Loucy (cell line): ENCODE data around the gene RGS2.

Experiments
- H2AFZ ChIP-seq: fragments of 200-600 bp; sonication (generic); 2 replicates; pipeline ENCODE4 v1.6.0; 2016; ENCODE audit warnings: antibody characterized with exemption, mild to moderate bottlenecking, low read length, moderate library complexity
- H3F3A ChIP-seq: fragments of 200-600 bp; 2 replicates; pipeline ENCODE4 v1.6.0; 2016; ENCODE audit warnings: antibody characterized with exemption, low read depth, mild to moderate bottlenecking
- H3K27me3 ChIP-seq: fragments of 200-600 bp; sonication (generic); 2 replicates; pipeline ENCODE4 v1.6.1; 2014; ENCODE audit warnings: low read length, mild to moderate bottlenecking; ENCODE audit not compliant: insufficient read depth, poor library complexity, severe bottlenecking
- H3K36me3 ChIP-seq: fragments of 200-600 bp; sonication (generic); 2 replicates; pipeline ENCODE4 v1.6.1; 2016; ENCODE audit warnings: low read length; ENCODE audit not compliant: insufficient read depth
- H3K4me1 ChIP-seq: fragments of 200-600 bp; sonication (generic); 2 replicates; pipeline ENCODE4 v1.5.1; 2014; ENCODE audit warnings: low read length, mild to moderate bottlenecking; ENCODE audit not compliant: insufficient read depth, poor library complexity, severe bottlenecking
- H3K4me2 ChIP-seq: fragments of 200-600 bp; sonication (generic); 2 replicates; pipeline ENCODE4 v1.6.0; 2014; ENCODE audit warnings: antibody characterized with exemption, low read length, low read depth, mild to moderate bottlenecking; ENCODE audit not compliant: poor library complexity, severe bottlenecking
- H3K4me3 ChIP-seq: fragments of 200-600 bp; sonication (generic); 2 replicates; pipeline ENCODE4 v1.5.1; 2014; ENCODE audit warnings: low read length, mild to moderate bottlenecking, mixed read lengths; ENCODE audit not compliant: poor library complexity, severe bottlenecking
- H3K79me2 ChIP-seq: fragments of 200-600 bp; sonication (generic); 2 replicates; pipeline ENCODE4 v1.6.1; 2014; ENCODE audit warnings: low read length; ENCODE audit not compliant: insufficient read depth
- H3K9ac ChIP-seq: fragments of 200-600 bp; sonication (generic); 2 replicates; pipeline ENCODE4 v1.6.0; 2014; ENCODE audit warnings: mild to moderate bottlenecking, low read depth, low read length, moderate library complexity; ENCODE audit not compliant: poor library complexity, severe bottlenecking
- H3K9me2 ChIP-seq: fragments of 200-600 bp; sonication (generic); replicated peaks from 2 replicates; pipeline ENCODE4 v1.6.1; 2016; ENCODE audit warnings: low read depth, low read length, mixed read lengths
- H3K9me3 ChIP-seq: fragments of 200-600 bp; sonication (generic); 2 replicates; pipeline ENCODE4 v1.6.1; 2014; ENCODE audit warnings: mild to moderate bottlenecking, antibody characterized with exemption, low read length, low read depth; ENCODE audit not compliant: insufficient read depth
- H4K20me1 ChIP-seq: fragments of 200-600 bp; sonication (generic); 2 replicates; pipeline ENCODE4 v1.6.0; 2014; ENCODE audit warnings: antibody characterized with exemption, low read length, mild to moderate bottlenecking; ENCODE audit not compliant: insufficient read depth, poor library complexity, severe bottlenecking
- CTCF ChIP-seq: fragments of 200-600 bp; sonication (generic); conservative IDR thresholded peaks from 2 replicates; pipeline ENCODE4 v1.5.1; 2014; ENCODE audit warnings: mild to moderate bottlenecking, antibody characterized with exemption, low read length
- EZH2phosphoT487 ChIP-seq: fragments of 200-600 bp; IDR thresholded peaks from 2 replicates; pipeline ENCODE4 v1.6.1; 2018; ENCODE audit warnings: antibody characterized with exemption, mild to moderate bottlenecking, moderate library complexity, borderline replicate concordance

RGS2 gene

DNA sequence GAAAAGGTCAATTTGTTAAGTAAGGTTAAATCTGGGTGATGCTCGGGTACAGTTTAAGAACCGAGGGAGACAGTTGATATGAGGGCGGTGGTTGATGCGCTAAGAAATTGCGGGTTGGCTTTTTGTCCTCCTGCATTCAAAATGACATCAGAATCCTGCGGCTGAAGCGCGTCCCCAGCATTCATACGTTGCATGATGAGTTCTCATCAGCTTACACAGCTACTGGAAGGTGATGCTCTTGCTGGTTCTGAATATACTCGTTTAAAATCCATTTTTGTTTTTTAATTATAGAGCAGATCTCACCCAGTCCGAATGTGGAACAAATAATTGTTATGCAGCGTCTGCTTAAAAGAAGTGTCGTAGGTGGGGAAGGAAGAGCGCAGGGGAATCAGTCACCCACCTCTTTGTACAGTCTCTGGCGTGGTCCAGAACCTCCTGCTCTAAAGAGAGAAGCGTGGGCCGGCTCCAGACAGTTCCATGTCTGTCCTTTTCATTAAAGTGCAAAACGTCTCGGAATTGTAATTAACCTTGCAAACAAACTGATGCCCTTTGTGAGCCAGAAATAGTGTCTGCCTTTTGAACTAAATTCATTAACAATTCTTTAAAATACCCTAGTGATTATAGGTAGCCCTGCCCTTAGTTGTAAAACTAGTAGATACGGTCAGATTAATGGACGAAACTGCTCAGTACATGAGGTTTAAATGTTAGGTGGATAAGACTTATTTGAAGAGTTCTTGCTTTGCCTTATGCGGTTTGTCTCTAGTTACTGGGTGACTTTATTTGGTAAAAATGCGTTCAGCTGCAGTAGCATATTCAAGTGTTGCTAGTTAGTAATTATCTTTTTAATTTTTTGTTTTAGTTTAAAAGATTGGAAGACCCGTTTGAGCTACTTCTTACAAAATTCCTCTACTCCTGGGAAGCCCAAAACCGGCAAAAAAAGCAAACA, 741 bp downstream of the RGS2 start:
- peak overlapping the region; percentile 79 for H3K9ac ChIP-seq
- peaks cover 37% of the 10 kb centered on the region for H3K4me1 ChIP-seq
- peak overlapping the region; percentile 97 for H2AFZ ChIP-seq
- no peak for TF ChIP-seq EZH2phosphoT487
- TF ChIP-seq CTCF: no peak
- no peaks in the 10 kb centered on the region for H3K36me3 ChIP-seq
- H3K4me2 ChIP-seq: peak overlapping the region; percentile 98
- no peaks in the 10 kb centered on the region for H3F3A ChIP-seq
- H3K9me3 ChIP-seq: no peaks in the 10 kb centered on the region
- H3K79me2 ChIP-seq: peaks cover 4% of the 10 kb centered on the region; the same call in 1 of the 2 replicates
- no peaks in the 10 kb centered on the region for H4K20me1 ChIP-seq
- no peaks in the 10 kb centered on the region for H3K27me3 ChIP-seq
- peak overlapping the region; percentile 93 for H3K4me3 ChIP-seq
- H3K9me2 ChIP-seq: no peaks in the 10 kb centered on the region

DNA sequence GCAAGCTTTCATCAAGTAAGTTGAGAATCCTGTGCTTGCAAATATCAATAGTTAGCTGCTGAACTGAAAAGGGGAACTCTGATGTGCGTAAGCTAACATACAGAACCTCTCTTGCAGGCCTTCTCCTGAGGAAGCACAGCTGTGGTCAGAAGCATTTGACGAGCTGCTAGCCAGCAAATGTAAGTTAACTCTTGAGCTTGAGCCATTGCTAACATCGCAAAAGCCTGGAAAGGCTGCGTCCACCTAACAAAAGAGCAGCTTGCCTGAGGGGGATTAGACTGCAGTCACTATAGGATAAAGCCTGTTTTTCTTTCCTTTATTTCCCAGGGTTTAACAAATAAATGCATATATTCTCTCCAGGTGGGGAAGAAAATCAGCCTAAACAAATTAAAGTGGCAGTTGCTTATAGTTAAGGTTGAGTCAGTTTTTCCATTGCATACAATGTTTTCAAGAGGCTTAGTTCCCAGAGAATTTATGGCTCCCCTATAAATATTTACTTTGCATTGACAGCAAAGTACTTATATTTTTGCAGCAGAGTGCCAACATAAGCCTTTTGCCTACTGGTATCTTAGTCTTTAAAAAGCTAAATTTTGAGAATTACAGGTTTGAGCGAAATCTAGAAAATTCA, 1.5 kb downstream of the RGS2 start:
- Histone ChIP-seq H3K36me3 (no peaks in the 10 kb centered on the region), H3F3A (no peaks in the 10 kb centered on the region), H3K27me3 (no peaks in the 10 kb centered on the region), H4K20me1 (no peaks in the 10 kb centered on the region), H3K9me3 (no peaks in the 10 kb centered on the region), H3K9me2 (no peaks in the 10 kb centered on the region), H3K4me3 (peak overlapping the region; percentile 93), H3K9ac (peak overlapping the region; percentile 79), H3K4me1 (peaks cover 37% of the 10 kb centered on the region), H2AFZ (no peak overlapping the region), H3K4me2 (peak overlapping the region; percentile 98), H3K79me2 (peaks cover 4% of the 10 kb centered on the region; the same call in 1 of the 2 replicates)
- TF ChIP-seq CTCF (no peak), EZH2phosphoT487 (no peak)

- H3K9me3 ChIP-seq: no peaks in the 10 kb centered on the region
- no peak overlapping the region for H3K4me3 ChIP-seq
- H3K9me2 ChIP-seq: no peaks in the 10 kb centered on the region
- TF ChIP-seq CTCF: no peak
- TF ChIP-seq EZH2phosphoT487: no peak
- peaks cover 4% of the 10 kb centered on the region; the same call in 1 of the 2 replicates for H3K79me2 ChIP-seq
- H2AFZ ChIP-seq: no peak overlapping the region
- peaks cover 37% of the 10 kb centered on the region for H3K4me1 ChIP-seq
- H3K27me3 ChIP-seq: no peaks in the 10 kb centered on the region
- no peaks in the 10 kb centered on the region for H3K36me3 ChIP-seq
- peak overlapping the region; percentile 98 for H3K4me2 ChIP-seq
- H3K9ac ChIP-seq: no peak overlapping the region
- H4K20me1 ChIP-seq: no peaks in the 10 kb centered on the region
- no peaks in the 10 kb centered on the region for H3F3A ChIP-seq
Observed at GRCh38 chr1:192811006-192811405, 2.2 kb downstream of the RGS2 start.
